ENCODE results near the gene HIGD1A. TPM values are rescaled to one million over a fixed set of nuclear protein-coding genes. Genes with fewer than 3 reads are reported as not detected.

Gene HIGD1A
- total and polyA plus RNA-seq, 7 donors, result 81.0 to 169 (median 118) TPM

GRCh38 chr3:42734263-42734860 lies 69.9 kb downstream of the HIGD1A start:
- intact Hi-C loops (cut with DNase I), result no loop called here
- H3K36me3 ChIP-seq (ENCODE audit: insufficient read depth in 1 of 2, low read depth in 1 of 2), result no peaks in the 10 kb centered on the region
- no peak for TF ChIP-seq CTCF (IDR thresholded peaks at IDR 0.05)
- H3K9me3 ChIP-seq, result no peaks in the 10 kb centered on the region
- no peak overlapping the region for H3K27ac ChIP-seq
- H3K4me3 ChIP-seq, result no peak overlapping the region
- H3K27me3 ChIP-seq (ENCODE audit: insufficient read depth in 3 of 3, low read length in 2 of 3), result no peaks in the 10 kb centered on the region
- 77 to 84% (median 79%) methylated on average over 6 of the region's 6 CpGs for WGBS, 3 donors
- ATAC-seq (no peak), DNase-seq (no peak)
- peaks cover 24% of the 10 kb centered on the region for H3K4me1 ChIP-seq

DNA sequence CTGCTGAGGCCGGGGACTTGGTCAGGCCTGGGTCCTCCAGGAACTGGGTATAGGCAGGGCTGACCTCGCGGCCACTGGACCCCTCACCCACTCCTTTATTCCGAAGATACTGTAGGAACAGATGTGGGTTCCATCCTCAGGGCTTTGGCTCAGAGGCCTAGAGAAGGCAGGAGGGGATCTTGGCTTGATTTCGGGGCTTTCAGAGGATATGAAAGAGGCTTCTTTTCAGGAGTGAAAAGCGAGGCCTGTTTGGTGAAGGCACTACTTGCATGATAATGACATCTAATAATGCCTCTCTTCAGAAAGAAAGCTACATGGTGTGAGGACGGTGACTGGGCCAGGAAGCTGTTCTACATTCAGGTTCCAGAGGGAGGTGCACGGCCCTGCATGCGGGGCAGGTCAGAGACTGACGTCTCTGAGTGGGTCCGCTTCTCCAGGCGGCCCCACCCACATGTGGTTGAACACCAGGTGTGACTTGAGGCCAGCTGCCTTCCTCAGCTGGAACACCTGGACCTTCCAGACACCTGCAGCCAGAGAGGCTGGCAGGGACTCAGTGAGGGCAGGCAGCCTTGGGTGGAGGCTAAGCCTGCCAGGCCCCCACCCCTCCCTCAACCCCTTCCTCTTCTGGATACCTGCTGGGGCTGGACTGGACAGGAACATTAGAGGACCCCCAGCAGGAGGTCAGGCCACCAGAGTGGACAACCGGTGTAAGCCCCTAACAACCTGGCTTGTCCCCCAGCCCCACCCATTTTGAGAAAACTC lies 70.6 kb downstream of the HIGD1A start:
- DNase-seq (no peak), ATAC-seq (no peak)
- Histone ChIP-seq H3K4me1 (peaks cover 26% of the 10 kb centered on the region), H3K36me3 (ENCODE audit: insufficient read depth in 1 of 2, low read depth in 1 of 2) (no peaks in the 10 kb centered on the region), H3K4me3 (no peak overlapping the region), H3K27me3 (ENCODE audit: insufficient read depth in 3 of 3, low read length in 2 of 3) (no peaks in the 10 kb centered on the region), H3K27ac (no peak overlapping the region), H3K9me3 (no peaks in the 10 kb centered on the region)
- TF ChIP-seq CTCF (IDR thresholded peaks at IDR 0.05), result no peak
- 78 to 82% (median 79%) methylated on average over 13 of the region's 13 CpGs for WGBS, 3 donors
- intact Hi-C loops (cut with DNase I), result no loop called here

Other genes starting within 250 kb of the HIGD1A start
- 10 to 100 TPM; 13.0 to 31.0 (median 15.5) TPM for gene SEC22C, start 222.5 kb downstream of the HIGD1A start, total RNA-seq
- 10 to 100 TPM; 11.2 to 46.8 (median 15.5) TPM for gene SEC22C, start 222.5 kb downstream of the HIGD1A start, polyA plus RNA-seq
- 10 to 100 TPM in 1 of 4 donors, 1 to 10 TPM in 3; 8.2 to 11.2 (median 9.5) TPM for gene SS18L2, start 213.6 kb downstream of the HIGD1A start, total RNA-seq
- gene SS18L2, start 213.6 kb downstream of the HIGD1A start, polyA plus RNA-seq, result 10 to 100 TPM; 16.8 to 31.6 (median 20.1) TPM
- gene NKTR, start 203.8 kb downstream of the HIGD1A start, total RNA-seq, result 10 to 100 TPM; 12.9 to 23.0 (median 17.6) TPM
- 10 to 100 TPM in 2 of 3 donors, 1 to 10 TPM in 1; 9.0 to 14.1 (median 11.1) TPM for gene NKTR, start 203.8 kb downstream of the HIGD1A start, polyA plus RNA-seq
- 100 to 1,000 TPM in 2 of 4 donors, 10 to 100 TPM in 2; 87.2 to 151 (median 110) TPM for gene ZBTB47, start 150.8 kb downstream of the HIGD1A start, total RNA-seq
- gene ZBTB47, start 150.8 kb downstream of the HIGD1A start, polyA plus RNA-seq, result 10 to 100 TPM; 41.6 to 90.3 (median 72.6) TPM
- gene KLHL40, start 119.0 kb downstream of the HIGD1A start, total RNA-seq, result 100 to 1,000 TPM; 241 to 923 (median 381) TPM
- gene KLHL40, start 119.0 kb downstream of the HIGD1A start, polyA plus RNA-seq, result 100 to 1,000 TPM; 306 to 822 (median 392) TPM
- gene HHATL, start 101.7 kb downstream of the HIGD1A start, total RNA-seq, result 100 to 1,000 TPM; 157 to 276 (median 212) TPM
- 100 to 1,000 TPM in 1 of 3 donors, 10 to 100 TPM in 2; 37.0 to 188 (median 50.4) TPM for gene HHATL, start 101.7 kb downstream of the HIGD1A start, polyA plus RNA-seq
- gene CCDC13, start 31.2 kb downstream of the HIGD1A start, total RNA-seq, result 1 to 10 TPM in 1 of 4 donors, under 1 TPM in 3; 0.47 to 1.1 (median 0.62) TPM
- gene CCDC13, start 31.2 kb downstream of the HIGD1A start, polyA plus RNA-seq, result 1 to 10 TPM in 1 of 3 donors, under 1 TPM in 2; 0.30 to 1.2 (median 0.66) TPM
- gene ACKR2, start 5.0 kb upstream of the HIGD1A start, total RNA-seq, result 1 to 10 TPM in 3 of 4 donors, under 1 TPM in 1; 0.79 to 1.6 (median 1.1) TPM
- gene ACKR2, start 5.0 kb upstream of the HIGD1A start, polyA plus RNA-seq, result under 1 TPM; 0.04 to 0.45 (median 0.25) TPM
- gene CYP8B1, start 71.4 kb upstream of the HIGD1A start, total RNA-seq, result under 1 TPM in 1 of 4 donors, not detected in 3; 0.08 TPM
- not detected for gene CYP8B1, start 71.4 kb upstream of the HIGD1A start, polyA plus RNA-seq
- gene ZNF662, start 101.7 kb upstream of the HIGD1A start, total RNA-seq, result 1 to 10 TPM; 1.4 to 3.5 (median 2.1) TPM
- under 1 TPM; 0.32 to 0.53 (median 0.37) TPM for gene ZNF662, start 101.7 kb upstream of the HIGD1A start, polyA plus RNA-seq
- gene GASK1A, start 174.8 kb upstream of the HIGD1A start, total RNA-seq, result 1 to 10 TPM; 1.5 to 3.7 (median 3.0) TPM
- under 1 TPM; 0.40 to 0.62 (median 0.49) TPM for gene GASK1A, start 174.8 kb upstream of the HIGD1A start, polyA plus RNA-seq

All from psoas muscle (tissue), 8 donors.